GM04504 (cell line): ENCODE data around the gene AKNAD1.
"Not testable (repeated sequence)": the region's sequence is repeated elsewhere in the genome, so short reads cannot be mapped to it uniquely, and the experiment has no call there.

Source experiments
- DNase-seq: peaks from one replicate; pipeline ENCODE4 v3.0.0-alpha.2; 2012; ENCODE audit warnings: low read depth

AKNAD1 gene

DNA sequence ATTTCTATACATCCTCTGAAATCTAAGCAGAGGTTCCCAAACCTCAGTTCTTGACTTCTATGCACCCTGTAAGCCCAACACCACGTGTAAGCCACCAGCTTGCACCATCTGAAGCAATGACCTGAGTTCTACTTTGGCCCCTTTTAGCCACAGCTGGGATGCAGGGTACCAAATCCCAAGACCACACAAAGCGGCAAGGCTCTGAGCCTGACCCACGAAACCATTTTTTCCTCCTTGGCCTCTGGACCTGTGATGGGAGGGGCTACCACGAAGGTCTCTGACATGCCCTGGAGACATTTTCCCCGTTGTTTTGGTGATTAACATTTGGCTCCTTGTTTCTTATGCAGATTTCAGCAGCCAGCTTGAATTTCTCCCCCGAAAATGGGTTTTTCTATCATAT, 71.6 kb downstream of the AKNAD1 start:
- no peak for DNase-seq

DNA sequence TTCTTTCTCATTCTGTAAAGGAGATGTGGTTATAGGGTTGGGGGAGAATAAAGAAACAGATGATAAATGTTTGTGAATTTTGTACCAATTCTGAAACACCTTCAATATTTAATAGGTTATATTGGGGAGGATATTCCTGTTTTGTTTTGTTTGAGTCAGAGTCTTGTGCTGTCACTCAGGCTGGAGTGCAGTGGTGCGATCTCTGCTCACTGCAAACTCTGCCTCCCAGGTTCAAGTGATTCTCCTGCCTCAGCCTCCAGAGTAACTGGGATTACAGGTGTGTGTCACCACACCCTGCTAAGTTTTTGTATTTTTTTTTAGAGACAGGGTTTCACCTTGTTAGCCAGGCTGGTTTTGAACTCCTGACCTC, 75.3 kb downstream of the AKNAD1 start:
- DNase-seq, result not testable (repeated sequence)

GRCh38 chr1:108780937-108781574, 75.8 kb downstream of the AKNAD1 start:
- no peak for DNase-seq

DNA sequence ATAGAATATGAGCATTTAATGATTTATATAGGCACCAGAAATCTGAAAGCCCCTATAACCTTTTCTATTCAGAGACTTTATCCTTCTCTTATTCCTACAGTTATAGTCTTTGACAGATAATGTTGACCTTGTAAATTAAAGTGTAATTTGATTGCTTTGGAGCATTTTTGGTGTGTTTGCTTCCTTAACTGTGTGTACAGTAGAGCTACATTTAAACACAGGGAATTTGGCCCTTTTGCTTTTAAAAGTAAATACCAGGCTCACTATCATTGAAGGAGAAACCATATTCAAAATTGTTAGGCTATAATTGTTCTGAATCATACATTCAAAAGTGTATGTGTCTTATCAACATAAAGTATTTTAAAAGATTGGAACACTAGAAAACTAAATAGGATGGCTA, 77.4 kb downstream of the AKNAD1 start:
- no peak for DNase-seq

DNA sequence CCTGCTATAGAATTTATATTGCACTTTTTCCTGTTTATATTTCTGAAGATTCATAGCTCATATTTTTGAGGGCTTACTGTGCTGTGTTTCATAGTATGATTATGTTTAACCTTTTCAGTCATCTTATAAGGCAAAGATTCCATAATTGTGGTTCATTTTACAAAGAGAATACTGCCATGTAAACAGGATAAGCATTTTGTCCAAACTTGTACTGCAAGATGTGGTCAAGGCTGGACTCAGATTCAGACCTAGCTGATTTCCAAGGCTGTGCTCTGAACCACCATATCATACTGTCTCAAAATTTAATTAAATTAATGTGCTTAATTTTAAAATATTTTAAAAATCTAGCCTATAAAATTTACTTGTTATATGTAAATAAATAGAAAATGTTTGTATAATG, 79.1 kb downstream of the AKNAD1 start:
- DNase-seq, result no peak

DNA sequence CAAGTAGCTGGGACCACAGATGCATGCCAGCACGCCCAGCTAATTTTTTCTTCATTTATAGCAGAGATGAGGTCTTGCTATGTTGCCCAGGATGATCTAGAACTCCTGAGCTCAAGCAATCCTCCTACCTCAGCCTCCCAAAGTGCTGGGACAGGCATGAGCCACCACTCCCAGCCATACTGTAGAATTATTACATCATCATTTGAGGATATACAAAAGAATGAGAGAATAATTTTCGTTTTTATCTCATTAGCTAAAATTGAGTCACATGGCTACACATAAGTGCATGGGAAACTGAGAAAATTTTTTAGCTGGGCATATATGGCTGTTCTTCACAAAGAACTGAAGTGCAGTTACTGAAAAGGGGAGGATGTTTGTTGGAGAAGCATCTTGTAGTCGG, 89.2 kb downstream of the AKNAD1 start:
- DNase-seq, result no peak

DNA sequence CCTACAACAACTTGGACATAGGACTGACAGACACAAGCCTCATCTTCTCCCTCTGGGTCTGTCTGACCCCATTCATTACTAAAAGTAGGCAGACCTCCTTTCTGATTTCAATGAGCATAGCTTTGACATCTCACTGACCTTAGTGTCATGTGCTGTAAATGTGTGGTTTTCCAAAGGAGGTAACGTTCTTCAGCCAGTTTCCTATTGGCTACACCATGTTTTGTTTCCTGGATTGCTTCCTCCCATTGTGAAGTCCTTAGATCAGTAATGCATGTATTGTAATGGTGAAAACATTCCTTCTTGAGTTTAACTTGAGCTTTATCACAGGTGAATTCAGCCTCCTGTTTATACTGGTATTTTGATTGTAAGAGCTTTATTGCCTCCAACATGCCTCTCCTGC, 89.8 kb downstream of the AKNAD1 start:
- DNase-seq, result no peak
